ENCODE data around the gene GARNL3. TPM values are rescaled to one million over a fixed set of nuclear protein-coding genes. Genes with fewer than 3 reads are reported as not detected.

Gene GARNL3
- total RNA-seq, 1 experiment from 2014 or later: 15.5 TPM

DNA sequence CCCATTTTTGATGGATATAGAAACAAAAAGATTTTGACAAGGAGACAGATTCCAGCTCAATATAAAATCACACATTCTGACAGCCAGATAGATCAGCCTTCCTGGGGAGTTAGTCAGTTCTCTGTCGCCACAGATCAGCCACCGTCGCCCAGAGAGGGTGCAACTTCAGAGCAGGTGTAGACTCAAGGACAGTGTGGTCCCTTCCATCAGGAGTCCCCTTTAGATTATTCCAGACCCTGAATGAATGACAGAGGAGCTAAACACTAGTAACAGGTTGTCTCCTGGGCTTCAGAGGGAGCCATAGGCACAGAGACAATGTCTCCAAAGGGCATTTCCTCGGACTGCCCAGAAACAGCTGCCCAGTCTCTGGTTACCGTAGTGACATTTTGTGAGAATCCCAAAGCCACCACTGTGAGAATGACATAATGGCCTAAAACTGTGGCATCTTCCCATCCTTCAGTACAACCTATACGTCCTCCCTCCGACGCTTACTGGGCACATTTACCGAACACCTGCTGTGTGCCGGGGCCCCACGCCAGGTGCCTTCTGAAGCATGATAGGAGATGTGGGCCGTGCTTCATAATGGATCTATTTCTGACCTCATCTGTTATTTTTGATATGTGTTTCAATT lies 85.0 kb downstream of the GARNL3 start:
- no TSS peak for BruUV-seq (replicated peaks)
- H3K27me3 ChIP-seq (ENCODE audit: low read length): no peaks in the 10 kb centered on the region
- CTCF ChIA-PET: no interaction called here
- no peaks in the 10 kb centered on the region for H4K20me1 ChIP-seq (ENCODE audit: low read length)
- no peaks in the 10 kb centered on the region for H3K36me3 ChIP-seq (ENCODE audit: low read depth, low read length)
- H3K9me2 ChIP-seq (replicated peaks; ENCODE audit: low read length): no peaks in the 10 kb centered on the region
- DNase-seq (no peak), ATAC-seq (no peak)
- no peaks in the 10 kb centered on the region for H3K9me3 ChIP-seq (ENCODE audit: low read length)
- H3K79me2 ChIP-seq (ENCODE audit: low read length): no peaks in the 10 kb centered on the region
- H3K27ac ChIP-seq (ENCODE audit: low read length): no peak overlapping the region
- intact Hi-C loops (cut with micrococcal nuclease): no loop called here
- no peak overlapping the region for H3K9ac ChIP-seq (ENCODE audit: low read length)
- no peaks in the 10 kb centered on the region for H3F3A ChIP-seq (ENCODE audit: low read length, unreplicated experiment)
- H2AFZ ChIP-seq (ENCODE audit: low read length): no peak overlapping the region
- H3K4me3 ChIP-seq (ENCODE audit: low read length): no peak overlapping the region
- no peak for TF ChIP-seq EZH2phosphoT487 (IDR thresholded peaks at IDR 0.05; ENCODE audit: borderline replicate concordance, low read length)
- TF ChIP-seq, protein P1, sequence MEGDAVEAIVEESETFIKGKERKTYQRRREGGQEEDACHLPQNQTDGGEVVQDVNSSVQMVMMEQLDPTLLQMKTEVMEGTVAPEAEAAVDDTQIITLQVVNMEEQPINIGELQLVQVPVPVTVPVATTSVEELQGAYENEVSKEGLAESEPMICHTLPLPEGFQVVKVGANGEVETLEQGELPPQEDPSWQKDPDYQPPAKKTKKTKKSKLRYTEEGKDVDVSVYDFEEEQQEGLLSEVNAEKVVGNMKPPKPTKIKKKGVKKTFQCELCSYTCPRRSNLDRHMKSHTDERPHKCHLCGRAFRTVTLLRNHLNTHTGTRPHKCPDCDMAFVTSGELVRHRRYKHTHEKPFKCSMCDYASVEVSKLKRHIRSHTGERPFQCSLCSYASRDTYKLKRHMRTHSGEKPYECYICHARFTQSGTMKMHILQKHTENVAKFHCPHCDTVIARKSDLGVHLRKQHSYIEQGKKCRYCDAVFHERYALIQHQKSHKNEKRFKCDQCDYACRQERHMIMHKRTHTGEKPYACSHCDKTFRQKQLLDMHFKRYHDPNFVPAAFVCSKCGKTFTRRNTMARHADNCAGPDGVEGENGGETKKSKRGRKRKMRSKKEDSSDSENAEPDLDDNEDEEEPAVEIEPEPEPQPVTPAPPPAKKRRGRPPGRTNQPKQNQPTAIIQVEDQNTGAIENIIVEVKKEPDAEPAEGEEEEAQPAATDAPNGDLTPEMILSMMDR (conservative IDR thresholded peaks at IDR 0.05; ENCODE audit: low read depth, low read length): no peak
- H3K4me2 ChIP-seq (ENCODE audit: low read length): no peak overlapping the region
- no peaks in the 10 kb centered on the region for H3K4me1 ChIP-seq (ENCODE audit: insufficient read depth, low read length)
- POLR2A ChIA-PET (ENCODE audit: unreplicated experiment): no interaction called here

DNA sequence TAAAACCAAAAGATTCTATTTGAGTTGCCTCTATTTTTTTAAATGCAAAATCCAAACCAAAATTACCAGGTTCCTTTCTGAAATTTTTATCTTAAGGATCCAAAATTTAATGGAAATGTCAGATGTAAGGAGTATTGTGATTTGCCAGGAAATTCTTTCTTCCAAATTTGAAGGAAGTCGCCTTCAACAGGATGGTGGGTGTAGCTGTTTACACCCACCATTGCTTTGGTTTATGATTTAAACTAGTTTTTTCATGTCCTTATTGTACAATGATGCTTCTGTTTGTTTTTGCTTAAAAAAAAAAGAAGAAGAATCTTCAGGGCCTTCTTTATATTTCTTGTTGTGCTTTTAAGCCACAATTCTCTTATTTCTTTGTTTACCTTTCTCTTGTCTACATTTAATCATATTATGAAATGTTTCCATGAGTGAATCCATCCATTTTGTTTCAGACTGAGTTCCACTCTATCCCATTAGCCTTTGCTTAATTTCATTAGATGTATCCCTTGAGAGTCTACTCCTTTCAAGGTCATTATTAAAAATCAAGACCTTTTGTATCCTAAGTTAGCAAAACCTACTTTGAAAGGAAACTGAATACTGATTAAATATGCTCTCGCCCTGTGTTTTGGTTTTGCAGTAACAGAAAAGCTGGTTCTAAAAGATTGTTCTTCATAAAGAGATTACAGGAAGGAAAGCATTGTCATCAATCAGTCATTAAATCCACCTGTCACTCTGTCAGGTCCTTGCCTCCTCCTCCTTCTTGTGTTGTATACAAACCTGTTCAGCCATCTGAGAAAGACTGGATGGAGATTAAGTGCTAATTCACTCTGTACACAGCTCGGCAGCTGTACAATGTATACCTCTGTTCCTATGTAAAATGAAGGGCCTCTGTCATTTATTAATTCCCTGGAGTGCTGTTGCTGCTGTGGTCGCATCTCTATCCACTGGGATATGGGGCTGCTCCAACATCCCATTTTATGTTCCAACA lies 86.9 kb downstream of the GARNL3 start:
- TF ChIP-seq EZH2phosphoT487 (IDR thresholded peaks at IDR 0.05; ENCODE audit: borderline replicate concordance, low read length): no peak
- TF ChIP-seq EZH2 (IDR thresholded peaks at IDR 0.05; ENCODE audit: low read length, unreplicated experiment): no peak
- TF ChIP-seq, protein P1 (conservative IDR thresholded peaks at IDR 0.05; ENCODE audit: low read depth, low read length): no peak
- ATAC-seq: no peak
- H3K9ac ChIP-seq (ENCODE audit: low read length): no peak overlapping the region

DNA sequence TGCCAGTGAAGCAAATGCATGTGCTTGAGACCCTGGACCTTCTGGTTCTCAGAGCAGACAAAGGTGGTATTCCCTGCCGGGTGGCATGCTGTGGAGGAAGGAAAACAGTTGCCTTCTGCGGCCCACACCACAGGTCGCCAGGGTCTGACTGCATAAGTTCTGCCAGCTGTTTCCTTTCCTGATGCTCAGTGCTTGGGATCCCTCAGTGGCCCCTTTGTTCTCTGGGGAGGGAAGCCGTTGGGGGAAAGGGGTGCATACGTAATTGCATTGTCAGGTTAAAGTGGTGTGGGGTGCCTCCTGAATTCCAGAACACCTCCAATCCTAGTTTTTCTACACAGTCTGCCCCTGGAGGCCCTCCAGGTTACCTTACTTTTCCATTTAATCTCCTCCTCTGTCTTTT lies 89.3 kb downstream of the GARNL3 start:
- H2AFZ ChIP-seq (ENCODE audit: low read length): no peak overlapping the region
- no peaks in the 10 kb centered on the region for H3K79me2 ChIP-seq (ENCODE audit: low read length)
- no peaks in the 10 kb centered on the region for H3K4me1 ChIP-seq (ENCODE audit: insufficient read depth, low read length)
- H3K9me2 ChIP-seq (replicated peaks; ENCODE audit: low read length): no peaks in the 10 kb centered on the region
- H3K27me3 ChIP-seq (ENCODE audit: low read length): no peaks in the 10 kb centered on the region
- no peaks in the 10 kb centered on the region for H3K36me3 ChIP-seq (ENCODE audit: low read depth, low read length)
- no peaks in the 10 kb centered on the region for H4K20me1 ChIP-seq (ENCODE audit: low read length)
- BruUV-seq (replicated peaks): no TSS peak
- ATAC-seq: no peak
- no peak overlapping the region for H3K9ac ChIP-seq (ENCODE audit: low read length)
- TF ChIP-seq EZH2phosphoT487 (IDR thresholded peaks at IDR 0.05; ENCODE audit: borderline replicate concordance, low read length): no peak
- no peak for TF ChIP-seq EZH2 (IDR thresholded peaks at IDR 0.05; ENCODE audit: low read length, unreplicated experiment)
- TF ChIP-seq, protein P1 (conservative IDR thresholded peaks at IDR 0.05; ENCODE audit: low read depth, low read length): no peak
- intact Hi-C loops (cut with micrococcal nuclease): no loop called here
- no peak overlapping the region for H3K27ac ChIP-seq (ENCODE audit: low read length)
- no peaks in the 10 kb centered on the region for H3K9me3 ChIP-seq (ENCODE audit: low read length)
- no peaks in the 10 kb centered on the region for H3F3A ChIP-seq (ENCODE audit: low read length, unreplicated experiment)
- CTCF ChIA-PET: no interaction called here
- H3K4me3 ChIP-seq (ENCODE audit: low read length): no peak overlapping the region
- POLR2A ChIA-PET (ENCODE audit: unreplicated experiment): no interaction called here
- DNase-seq: no peak
- no peak overlapping the region for H3K4me2 ChIP-seq (ENCODE audit: low read length)

More for the DNA sequence above, 86.9 kb downstream of the GARNL3 start:
- Histone ChIP-seq H3K9me3 (ENCODE audit: low read length) (no peaks in the 10 kb centered on the region), H3K4me1 (ENCODE audit: insufficient read depth, low read length) (no peaks in the 10 kb centered on the region), H3K9me2 (replicated peaks; ENCODE audit: low read length) (no peaks in the 10 kb centered on the region), H3F3A (ENCODE audit: low read length, unreplicated experiment) (no peaks in the 10 kb centered on the region), H2AFZ (ENCODE audit: low read length) (no peak overlapping the region), H4K20me1 (ENCODE audit: low read length) (no peaks in the 10 kb centered on the region), H3K4me2 (ENCODE audit: low read length) (no peak overlapping the region), H3K79me2 (ENCODE audit: low read length) (no peaks in the 10 kb centered on the region), H3K4me3 (ENCODE audit: low read length) (no peak overlapping the region), H3K36me3 (ENCODE audit: low read depth, low read length) (no peaks in the 10 kb centered on the region), H3K27ac (ENCODE audit: low read length) (no peak overlapping the region), H3K27me3 (ENCODE audit: low read length) (no peaks in the 10 kb centered on the region)
- CTCF ChIA-PET: no interaction called here
- intact Hi-C loops (cut with micrococcal nuclease): no loop called here
- BruUV-seq (replicated peaks): no TSS peak
- DNase-seq: no peak
- POLR2A ChIA-PET (ENCODE audit: unreplicated experiment): no interaction called here

Measured in PC-3 (cell line).